ACHN (cell line): ENCODE measurements around the gene LEKR1.
"Not testable (repeated sequence)": the region's sequence is repeated elsewhere in the genome, so short reads cannot be mapped to it uniquely, and the experiment has no call there.

ENCODE experiments used
- DNase-seq: peaks from one replicate; pipeline ENCODE4 v3.0.0-alpha.2; 2015
- in situ Hi-C: cut with HindIII; loops from 2 replicates; pipeline ENCODE4 v1.10.0; 2017; ENCODE audit warnings: low sequenced_read_pairs, low pct_ligation_motif_present, low pct_unique_long_range_greater_than_20kb

LEKR1 gene

GRCh38 chr3:156826144-156826895 is at the start of gene LEKR1:
Gene LEKR1, plus strand, starts transcription at chr3:156826353. Its CDS starts 2,977 bp downstream, at chr3:156829330.
- in situ Hi-C loops = no loop called here
- DNase-seq = peak; percentile 92

GRCh38 chr3:156776871-156777270 is 49.3 kb upstream of the LEKR1 start:
- no peak for DNase-seq
- in situ Hi-C loops = no loop called here

GRCh38 chr3:156781310-156782230 is 44.6 kb upstream of the LEKR1 start:
- in situ Hi-C loops = no loop called here
- DNase-seq = no peak

GRCh38 chr3:156782319-156782718 is 43.8 kb upstream of the LEKR1 start:
- in situ Hi-C loops = no loop called here

GRCh38 chr3:156782921-156783320 is 43.2 kb upstream of the LEKR1 start:
- no peak for DNase-seq
- in situ Hi-C loops = no loop called here

More at GRCh38 chr3:156782319-156782718, 43.8 kb upstream of the LEKR1 start:
- no peak for DNase-seq

- DNase-seq = no peak
- in situ Hi-C loops = no loop called here
Measured at GRCh38 chr3:156787001-156787400, 39.2 kb upstream of the LEKR1 start.

- in situ Hi-C loops = no loop called here
- DNase-seq = peak; percentile 89
Measured at GRCh38 chr3:156787926-156788663, 38.1 kb upstream of the LEKR1 start.

GRCh38 chr3:156788846-156789245 is 37.3 kb upstream of the LEKR1 start:
- in situ Hi-C loops = no loop called here
- DNase-seq = no peak

GRCh38 chr3:156790156-156790555 is 36.0 kb upstream of the LEKR1 start:
- DNase-seq = no peak
- in situ Hi-C loops = no loop called here

- no peak for DNase-seq
- in situ Hi-C loops = no loop called here
Measured at GRCh38 chr3:156792114-156792513, 34.0 kb upstream of the LEKR1 start.

- in situ Hi-C loops = no loop called here
- DNase-seq = no peak
Measured at GRCh38 chr3:156792536-156792935, 33.6 kb upstream of the LEKR1 start.

- no peak for DNase-seq
- in situ Hi-C loops = no loop called here
Measured at GRCh38 chr3:156792945-156793344, 33.2 kb upstream of the LEKR1 start.

- in situ Hi-C loops = no loop called here
- DNase-seq = no peak
Measured at GRCh38 chr3:156793400-156793799, 32.8 kb upstream of the LEKR1 start.

GRCh38 chr3:156793851-156794250 is 32.3 kb upstream of the LEKR1 start:
- in situ Hi-C loops = no loop called here
- DNase-seq = no peak

GRCh38 chr3:156795890-156796481 is 30.2 kb upstream of the LEKR1 start:
- in situ Hi-C loops = no loop called here
- no peak for DNase-seq

GRCh38 chr3:156797368-156797767 is 28.8 kb upstream of the LEKR1 start:
- in situ Hi-C loops = no loop called here
- DNase-seq = no peak

- in situ Hi-C loops, DNase-seq: not testable (repeated sequence)
Measured at GRCh38 chr3:156800287-156800686, 25.9 kb upstream of the LEKR1 start.

- no peak for DNase-seq
- in situ Hi-C loops = no loop called here
Measured at GRCh38 chr3:156801746-156802145, 24.4 kb upstream of the LEKR1 start.
